ENCODE measurements around the gene FMNL2.

The FMNL2 gene

DNA sequence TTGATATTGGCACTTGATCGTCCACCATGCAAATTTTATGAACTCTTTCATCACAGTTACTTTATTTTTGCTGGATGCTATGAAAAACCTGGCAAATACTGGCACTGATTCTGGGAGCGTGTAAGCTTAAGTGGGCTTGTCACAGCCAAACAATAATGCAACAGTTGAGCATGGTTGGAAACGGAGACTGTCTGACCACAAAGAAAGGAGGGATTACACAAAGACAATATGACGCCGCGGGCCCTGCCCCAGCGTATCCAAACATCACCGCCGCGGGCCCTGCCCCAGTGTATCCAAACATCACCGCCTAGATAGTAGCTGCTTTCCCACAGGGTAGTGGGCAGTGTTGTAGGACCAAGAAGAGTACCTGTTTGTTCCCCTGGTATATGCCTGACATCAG, 246.4 kb downstream of the FMNL2 start:
- no peak for DNase-seq (ENCODE audit: low read depth)

DNA sequence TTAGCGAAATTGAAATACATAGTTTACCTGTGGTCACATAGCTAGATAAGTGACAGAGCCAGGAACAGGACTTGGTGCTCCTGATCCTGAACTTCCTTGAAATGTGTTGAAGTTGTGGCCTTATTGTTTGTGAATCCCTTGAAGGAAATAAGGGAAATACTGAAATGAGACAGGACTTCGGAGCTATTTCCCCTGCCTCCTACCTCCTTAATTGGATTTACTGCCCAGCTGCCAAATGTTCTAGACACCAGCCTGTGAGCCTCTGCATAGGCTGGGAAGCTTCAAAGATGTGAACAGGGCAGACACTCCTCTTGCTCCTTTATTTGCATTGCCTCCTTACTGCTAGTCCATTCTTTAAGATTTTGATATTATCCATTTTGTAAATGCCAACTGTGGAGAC, 247.1 kb downstream of the FMNL2 start:
- no peak for DNase-seq (ENCODE audit: low read depth)

DNA sequence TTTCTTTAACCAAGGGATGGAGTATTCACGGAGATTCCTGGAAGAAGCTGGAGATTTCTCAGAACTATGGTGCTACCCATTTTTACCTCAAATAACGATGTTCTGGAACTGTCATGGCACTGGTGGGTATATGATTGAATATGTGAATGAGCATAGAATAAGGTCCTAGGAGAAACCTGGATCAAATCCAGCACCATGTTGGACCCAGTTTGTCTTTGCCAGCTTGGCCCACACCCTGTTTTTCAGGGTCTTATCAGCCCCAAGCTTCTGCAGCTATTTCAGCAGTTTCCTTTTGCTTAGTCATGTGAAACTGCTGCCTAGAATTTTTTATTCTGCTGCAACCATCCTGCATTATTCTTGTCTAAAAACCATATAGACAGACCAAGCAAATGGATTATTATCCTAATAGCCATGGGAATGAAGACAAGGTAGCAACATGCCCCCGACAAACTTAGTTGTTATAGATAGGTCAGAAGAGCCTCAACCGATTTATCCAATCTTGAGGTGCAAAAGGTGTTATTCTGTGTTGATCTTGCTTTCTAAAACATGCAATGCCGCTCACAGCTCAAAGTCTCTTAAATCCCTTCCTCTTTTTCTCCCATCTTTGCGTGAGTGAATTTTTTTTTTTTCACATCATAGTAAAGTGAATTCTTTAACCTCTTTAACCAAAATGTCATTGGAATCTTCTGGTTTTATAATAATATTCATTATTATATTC, 248.7 kb downstream of the FMNL2 start:
- DNase-seq (ENCODE audit: low read depth): no peak

DNA sequence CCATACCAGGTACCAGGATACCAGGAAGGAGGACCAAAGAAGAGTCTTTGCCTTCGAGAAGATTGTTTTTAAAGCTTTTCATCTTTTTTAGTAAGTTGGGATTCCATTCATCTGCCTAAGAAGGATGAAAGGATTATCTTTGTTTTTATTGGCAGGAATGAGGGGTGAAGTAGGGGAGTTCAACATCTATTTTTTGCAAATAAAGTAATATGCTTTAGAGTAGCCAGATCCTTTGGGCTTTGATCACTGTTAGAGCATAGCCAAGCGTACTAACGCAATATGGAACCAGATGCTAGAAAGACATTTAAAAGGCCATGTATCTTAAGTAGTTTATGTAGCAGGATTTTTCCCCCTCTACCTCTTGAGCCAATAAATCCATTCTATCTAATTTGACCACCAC, 249.3 kb downstream of the FMNL2 start:
- no peak for DNase-seq (ENCODE audit: low read depth)

- DNase-seq (ENCODE audit: low read depth): no peak
Measured at GRCh38 chr2:152585830-152586484, 251.0 kb downstream of the FMNL2 start.

DNA sequence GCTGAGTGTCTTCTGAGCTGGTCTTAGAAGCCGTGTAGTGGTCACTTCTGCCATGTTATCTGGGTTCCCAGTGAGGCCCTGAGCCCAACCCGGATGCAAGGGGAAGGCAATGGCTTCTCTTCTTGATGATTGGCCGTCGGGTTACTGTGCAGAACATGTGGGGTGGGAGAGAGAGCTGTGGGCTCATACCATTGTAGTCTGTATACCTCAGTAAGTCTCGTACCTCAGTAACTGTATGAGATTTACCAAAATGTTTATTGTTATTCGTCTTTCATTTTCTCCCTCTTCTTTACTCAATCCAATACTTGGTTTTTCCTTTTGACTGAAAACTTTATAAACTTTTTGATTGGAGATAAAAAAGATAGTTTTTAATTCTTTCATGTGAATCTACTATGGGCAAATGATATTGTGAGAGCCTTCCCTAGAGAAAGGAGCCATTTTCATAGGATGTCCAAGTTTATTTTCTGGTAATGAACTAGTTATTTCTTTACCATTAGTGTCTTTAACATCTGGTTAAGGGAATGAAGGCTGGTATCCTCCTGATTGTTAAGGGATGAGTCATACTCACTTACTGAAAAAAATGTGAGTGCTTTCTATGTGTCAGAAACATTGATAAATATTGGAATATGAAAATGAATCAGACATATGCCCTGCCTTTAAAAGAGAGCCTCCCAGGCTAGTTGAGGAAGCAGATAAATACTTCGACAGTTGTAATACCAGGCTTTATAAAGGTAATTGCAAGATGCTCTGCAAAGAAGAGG, 252.4 kb downstream of the FMNL2 start:
- no peak for DNase-seq (ENCODE audit: low read depth)

DNA sequence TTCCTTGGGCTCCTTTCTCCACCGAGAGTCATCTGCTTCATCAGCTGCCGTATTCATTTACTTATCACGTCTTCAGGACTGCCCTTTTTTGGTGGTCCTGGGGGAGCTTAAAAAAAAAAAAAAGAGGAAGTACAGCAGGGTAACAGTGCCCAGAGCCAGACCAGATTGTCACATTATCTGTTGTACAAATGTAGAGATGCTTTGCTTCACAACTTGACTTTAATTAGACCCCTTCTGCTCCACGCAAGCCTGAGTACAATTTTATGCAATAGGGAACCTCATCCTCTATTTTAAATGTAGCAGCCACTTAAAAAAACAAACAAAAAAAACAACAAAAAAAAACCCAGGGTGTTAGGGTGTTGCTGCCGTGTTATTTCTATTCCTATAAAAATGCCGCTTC, 254.0 kb downstream of the FMNL2 start:
- DNase-seq (ENCODE audit: low read depth): no peak

DNA sequence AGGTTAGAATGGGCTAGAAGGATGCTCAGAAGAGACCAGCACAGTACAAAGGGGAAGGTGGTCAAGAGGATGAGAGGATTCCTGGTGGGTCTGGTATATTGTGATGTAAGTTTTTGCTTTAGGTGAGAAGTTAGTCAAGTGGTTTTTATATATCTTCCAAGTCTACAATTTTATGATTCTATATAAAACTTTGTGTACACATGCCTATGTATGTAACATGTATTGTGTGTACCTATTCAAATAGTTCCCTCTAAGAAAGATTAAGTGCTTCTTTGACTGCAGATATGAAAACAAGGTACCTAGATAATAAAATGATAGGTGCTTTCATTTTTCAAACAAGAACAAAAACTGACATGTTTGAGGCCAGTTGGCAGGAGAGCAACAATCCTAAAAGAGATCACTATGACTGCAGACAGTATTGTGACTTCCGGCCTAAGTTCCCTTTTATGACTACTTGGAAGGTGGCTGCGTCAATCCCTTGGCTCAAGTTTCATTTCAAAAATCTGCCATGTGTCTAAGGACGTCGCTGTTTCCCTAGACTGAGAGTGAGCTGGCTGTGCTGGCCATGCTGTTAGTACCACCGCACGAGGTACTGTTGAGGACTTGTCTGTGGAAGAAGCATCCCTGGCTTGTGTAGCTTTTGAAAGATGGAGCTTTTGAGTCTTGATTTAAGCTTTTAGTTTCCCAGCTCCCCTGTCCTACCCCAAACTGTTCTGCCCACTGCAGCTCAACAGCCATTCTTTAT, 259.2 kb downstream of the FMNL2 start:
- DNase-seq (ENCODE audit: low read depth): no peak

DNA sequence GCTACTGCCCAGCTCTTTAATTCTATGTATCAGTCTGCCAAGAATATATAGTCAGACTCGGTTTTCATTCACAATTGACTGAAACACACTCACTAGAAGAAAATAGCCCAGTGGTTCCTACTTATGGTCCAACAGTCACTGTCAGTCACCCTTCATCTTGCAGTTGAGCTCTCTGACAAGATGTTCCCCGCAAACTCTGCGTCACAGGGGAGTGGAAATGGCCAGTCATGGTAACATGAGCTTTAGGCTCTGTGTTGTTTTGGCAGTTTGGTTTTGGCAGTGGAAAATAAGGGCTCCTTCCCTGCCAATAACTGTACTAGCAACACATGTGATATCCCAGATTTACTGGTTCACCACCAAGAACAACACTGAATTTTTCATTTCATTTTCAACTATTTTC, 259.8 kb downstream of the FMNL2 start:
- DNase-seq (ENCODE audit: low read depth): no peak

DNA sequence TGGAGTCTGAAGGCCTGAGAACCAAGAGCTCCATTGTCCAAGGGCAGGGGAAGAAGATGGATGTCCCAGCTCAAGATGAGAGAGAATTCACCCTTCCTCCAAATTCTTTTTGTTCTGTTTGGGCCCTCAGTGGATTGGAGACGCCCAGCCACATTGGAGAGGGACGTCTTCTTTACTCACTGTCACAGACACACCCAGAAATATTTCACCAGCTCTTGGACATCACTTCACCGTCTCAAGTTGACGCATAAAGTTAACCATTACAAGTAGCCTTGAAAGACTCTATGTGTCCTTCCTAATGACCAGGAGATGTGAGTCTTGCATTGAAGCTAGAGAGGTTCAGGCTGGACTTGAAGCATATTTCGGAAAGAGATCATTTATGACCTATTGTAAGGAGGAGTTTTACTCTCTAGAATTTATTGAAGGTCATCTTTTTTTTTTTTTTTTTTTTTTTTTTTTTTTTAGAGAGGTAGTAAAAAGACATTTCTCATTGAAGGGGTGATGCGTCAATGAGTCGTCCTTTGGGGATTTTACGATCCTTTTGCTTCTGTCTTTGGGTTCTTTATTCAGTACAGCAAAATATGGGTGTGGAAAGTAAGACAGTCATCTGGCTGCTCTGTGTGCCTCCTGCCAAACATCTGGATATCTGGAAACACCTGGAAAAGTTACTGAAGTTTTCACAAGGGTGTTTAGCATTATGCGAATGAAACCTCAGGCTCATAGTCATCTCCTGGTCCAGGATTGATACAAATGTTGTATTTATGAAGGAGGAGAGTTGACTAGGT, 264.2 kb downstream of the FMNL2 start:
- DNase-seq (ENCODE audit: low read depth): no peak

DNA sequence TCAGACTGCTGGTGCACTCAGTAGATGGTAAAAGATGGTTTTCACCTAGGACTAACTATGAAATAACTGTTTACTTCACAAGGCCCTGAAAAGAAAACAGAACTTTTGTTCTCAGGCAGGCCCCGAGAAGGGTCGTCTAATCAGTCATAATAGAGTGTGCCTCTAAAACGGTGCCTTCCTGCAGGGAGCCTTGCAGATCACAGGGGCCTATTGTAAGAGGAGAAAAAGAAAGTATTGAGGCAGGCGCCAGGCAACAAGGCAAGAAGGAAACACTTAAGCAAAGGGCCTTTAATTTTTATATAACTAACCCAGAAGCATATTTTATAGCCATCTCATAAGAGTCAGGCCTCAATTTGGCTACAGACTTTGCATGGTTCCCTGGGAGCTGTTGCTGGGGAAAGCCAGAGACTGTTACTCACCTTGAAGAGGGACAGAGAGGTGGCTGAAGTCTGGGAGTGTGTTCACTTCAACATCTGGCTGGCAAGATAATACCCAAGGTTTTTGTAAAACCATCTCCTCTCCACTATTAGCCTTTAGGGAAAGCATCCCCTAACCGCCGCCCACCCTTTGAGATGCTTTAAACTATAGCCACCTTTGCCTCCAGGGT, 265.2 kb downstream of the FMNL2 start:
- DNase-seq (ENCODE audit: low read depth): no peak

DNA sequence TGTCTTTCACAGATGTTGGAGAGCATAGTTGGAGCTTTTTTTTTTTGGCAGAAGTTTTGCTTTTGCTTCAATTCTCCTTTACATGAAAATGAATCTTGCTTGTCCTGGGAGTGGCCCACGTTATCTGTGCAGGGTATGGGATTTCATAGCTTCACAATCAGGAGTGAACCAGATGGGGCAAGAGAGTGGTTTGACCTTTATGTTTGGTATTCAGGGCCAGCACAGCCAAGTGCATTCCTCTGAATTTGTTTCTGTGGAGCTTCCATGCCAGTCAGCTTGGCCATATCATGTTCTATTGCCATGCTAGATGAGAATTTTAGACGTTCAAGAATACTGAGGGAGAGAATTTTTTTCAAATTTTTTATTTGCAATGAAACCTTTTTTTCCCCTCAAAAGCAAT, 265.7 kb downstream of the FMNL2 start:
- DNase-seq (ENCODE audit: low read depth): no peak

DNA sequence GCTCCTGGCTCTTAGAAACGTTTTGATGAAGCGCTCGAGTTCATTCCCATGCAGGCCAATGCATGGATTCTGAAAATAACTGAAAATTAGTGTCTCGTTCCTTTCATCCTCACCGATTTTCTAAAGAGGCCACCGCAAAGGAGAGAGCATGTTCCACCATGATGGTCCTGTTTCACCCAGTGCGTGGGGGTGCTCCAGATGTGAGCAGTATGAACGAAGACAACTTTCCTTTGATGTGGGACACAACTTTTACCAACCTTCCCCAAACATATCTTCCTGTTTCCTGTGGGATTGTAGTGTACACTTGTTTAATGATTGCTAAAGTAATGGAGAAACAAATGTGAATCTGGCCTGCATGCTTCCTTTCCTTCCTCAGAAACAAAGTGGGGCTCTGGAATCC, 267.8 kb downstream of the FMNL2 start:
- no peak for DNase-seq (ENCODE audit: low read depth)

- DNase-seq (ENCODE audit: low read depth): no peak
Measured at GRCh38 chr2:152603166-152603565, 268.2 kb downstream of the FMNL2 start.

DNA sequence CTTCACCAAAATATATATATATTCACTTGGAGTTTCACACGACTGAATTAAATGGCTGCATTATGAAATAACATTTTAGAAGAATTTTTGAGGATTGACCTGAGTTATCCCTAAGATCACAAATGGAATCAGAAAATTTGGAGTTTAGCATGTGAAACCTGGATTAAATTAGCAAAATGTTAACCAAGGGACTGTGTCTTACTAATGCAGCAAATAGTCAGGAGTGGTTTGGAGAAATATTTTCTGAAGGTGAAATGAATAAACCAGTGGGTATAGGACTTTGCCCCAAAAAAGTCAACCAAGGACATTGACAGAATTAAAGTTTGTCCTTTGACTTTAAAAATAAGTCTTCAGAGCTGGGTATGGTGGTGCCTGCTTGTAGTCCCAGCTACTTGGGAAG, 271.1 kb downstream of the FMNL2 start:
- DNase-seq (ENCODE audit: low read depth): no peak

GRCh38 chr2:152606941-152607340, 272.0 kb downstream of the FMNL2 start:
- DNase-seq (ENCODE audit: low read depth): no peak

DNA sequence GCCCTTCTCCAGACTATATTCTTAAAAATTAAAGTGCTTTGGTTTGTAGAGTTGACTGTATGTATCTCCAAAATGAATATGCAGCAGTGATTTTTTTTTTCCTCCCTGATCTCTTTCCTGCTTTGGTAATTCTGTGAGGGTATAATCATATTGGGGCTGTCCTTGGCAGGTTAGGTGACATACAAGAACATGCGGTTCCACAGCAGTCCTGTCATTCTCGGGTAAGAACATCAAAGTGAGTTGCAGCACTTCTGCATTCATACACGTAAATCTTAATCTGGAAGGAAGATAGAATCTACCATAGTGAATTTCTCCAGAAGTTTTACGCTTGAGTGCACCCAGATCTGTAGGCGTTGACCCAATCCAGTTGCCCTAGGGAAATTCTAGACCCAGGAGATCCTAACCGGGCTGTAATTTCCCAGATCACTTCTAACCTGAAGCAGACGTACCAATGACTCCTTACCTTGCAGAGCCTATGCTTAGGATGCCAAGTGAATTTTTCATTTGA, 272.9 kb downstream of the FMNL2 start:
- DNase-seq (ENCODE audit: low read depth): no peak

DNA sequence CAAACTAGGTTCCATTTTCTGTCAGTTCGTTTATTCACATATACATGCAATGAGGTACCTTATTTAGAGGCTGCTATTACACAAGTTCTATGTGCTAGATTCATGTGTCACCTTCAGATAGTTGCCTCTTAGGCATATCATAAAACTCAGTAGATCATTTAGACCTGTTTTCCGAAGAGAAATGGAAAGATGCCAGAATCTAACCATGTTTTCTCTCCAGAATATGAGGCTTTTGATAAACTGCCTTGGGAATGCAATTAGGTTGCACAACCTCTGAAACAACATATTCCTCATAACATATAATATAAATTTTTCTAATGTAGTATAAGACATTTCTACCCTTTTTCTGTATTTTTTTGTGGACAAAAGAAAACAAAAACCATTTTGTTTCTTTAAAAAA, 274.2 kb downstream of the FMNL2 start:
- no peak for DNase-seq (ENCODE audit: low read depth)

- DNase-seq (ENCODE audit: low read depth): no peak
Measured at GRCh38 chr2:152609699-152610098, 274.7 kb downstream of the FMNL2 start.

DNA sequence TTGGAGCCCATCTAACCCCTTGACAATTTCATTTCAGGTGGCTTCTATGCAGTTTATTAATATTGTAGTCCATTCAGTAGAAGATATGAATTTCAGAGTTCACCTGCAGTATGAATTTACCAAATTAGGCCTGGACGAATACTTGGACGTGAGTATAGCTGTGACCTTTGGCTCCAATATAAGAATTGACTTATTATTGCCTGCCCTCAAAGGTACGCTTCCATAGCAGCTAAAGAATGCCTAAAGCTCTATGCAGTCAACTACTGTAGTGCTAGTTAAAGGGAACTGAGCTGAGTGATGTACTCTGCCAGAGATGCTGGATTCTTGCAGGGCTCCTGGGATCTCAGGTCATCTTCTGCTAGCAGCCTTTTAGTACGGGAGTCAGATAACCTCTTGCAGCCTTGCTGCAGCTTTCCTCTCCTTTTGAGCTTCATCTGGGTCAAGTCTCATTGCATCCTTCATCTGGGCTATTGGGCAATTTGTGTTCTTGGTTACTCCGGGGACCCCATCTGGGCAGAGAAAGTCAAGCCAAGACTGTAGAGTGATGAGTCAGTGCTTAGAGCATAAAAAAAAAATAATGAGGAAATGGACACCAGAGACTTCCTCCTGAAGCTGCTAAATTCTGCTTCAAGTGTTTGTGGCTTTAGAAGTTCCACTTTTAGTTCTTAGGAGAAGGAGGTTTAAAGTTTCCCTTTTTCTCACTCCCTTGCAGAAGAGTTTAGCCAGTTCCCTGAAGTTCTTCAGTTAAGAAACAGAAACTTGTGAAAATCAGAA, 276.7 kb downstream of the FMNL2 start:
- DNase-seq (ENCODE audit: low read depth): no peak
